Measurements from ENCODE around the gene VGLL3. TPM values are rescaled to one million over a fixed set of nuclear protein-coding genes. Genes with fewer than 3 reads are reported as not detected.

VGLL3 gene
- total RNA-seq, 1 experiment from 2014 or later = 40.0 TPM

GRCh38 chr3:86986671-86987420, 4.1 kb downstream of the VGLL3 start:
- BruUV-seq (replicated peaks) = no TSS peak
- H3K4me3 Mint-ChIP-seq (ENCODE audit: low read depth, unreplicated experiment) = peak overlapping the region; percentile 95
- no peak overlapping the region for H3K27ac Mint-ChIP-seq (ENCODE audit: unreplicated experiment)
- H3K27me3 Mint-ChIP-seq (ENCODE audit: unreplicated experiment) = no peaks in the 10 kb centered on the region
- intact Hi-C loops (cut with micrococcal nuclease; ENCODE audit: unreplicated experiment) = no loop called here
- H3K9me3 Mint-ChIP-seq (ENCODE audit: low read depth, unreplicated experiment) = no peaks in the 10 kb centered on the region
- TF ChIP-seq, protein P1, sequence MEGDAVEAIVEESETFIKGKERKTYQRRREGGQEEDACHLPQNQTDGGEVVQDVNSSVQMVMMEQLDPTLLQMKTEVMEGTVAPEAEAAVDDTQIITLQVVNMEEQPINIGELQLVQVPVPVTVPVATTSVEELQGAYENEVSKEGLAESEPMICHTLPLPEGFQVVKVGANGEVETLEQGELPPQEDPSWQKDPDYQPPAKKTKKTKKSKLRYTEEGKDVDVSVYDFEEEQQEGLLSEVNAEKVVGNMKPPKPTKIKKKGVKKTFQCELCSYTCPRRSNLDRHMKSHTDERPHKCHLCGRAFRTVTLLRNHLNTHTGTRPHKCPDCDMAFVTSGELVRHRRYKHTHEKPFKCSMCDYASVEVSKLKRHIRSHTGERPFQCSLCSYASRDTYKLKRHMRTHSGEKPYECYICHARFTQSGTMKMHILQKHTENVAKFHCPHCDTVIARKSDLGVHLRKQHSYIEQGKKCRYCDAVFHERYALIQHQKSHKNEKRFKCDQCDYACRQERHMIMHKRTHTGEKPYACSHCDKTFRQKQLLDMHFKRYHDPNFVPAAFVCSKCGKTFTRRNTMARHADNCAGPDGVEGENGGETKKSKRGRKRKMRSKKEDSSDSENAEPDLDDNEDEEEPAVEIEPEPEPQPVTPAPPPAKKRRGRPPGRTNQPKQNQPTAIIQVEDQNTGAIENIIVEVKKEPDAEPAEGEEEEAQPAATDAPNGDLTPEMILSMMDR (IDR thresholded peaks at IDR 0.05; ENCODE audit: unreplicated experiment) = no peak
- peaks cover 26% of the 10 kb centered on the region for H3K4me1 Mint-ChIP-seq (ENCODE audit: low read depth, unreplicated experiment)
- CTCF ChIA-PET = interaction anchor here (0.6 to 1.4 kb wide), 2 partner anchors 19 to 27 kb away, joined by 3 read pairs; no protein-coding TSS in a partner anchor
- H3K36me3 Mint-ChIP-seq (ENCODE audit: insufficient read depth, unreplicated experiment) = peaks cover 38% of the 10 kb centered on the region
- DNase-seq = no peak

DNA sequence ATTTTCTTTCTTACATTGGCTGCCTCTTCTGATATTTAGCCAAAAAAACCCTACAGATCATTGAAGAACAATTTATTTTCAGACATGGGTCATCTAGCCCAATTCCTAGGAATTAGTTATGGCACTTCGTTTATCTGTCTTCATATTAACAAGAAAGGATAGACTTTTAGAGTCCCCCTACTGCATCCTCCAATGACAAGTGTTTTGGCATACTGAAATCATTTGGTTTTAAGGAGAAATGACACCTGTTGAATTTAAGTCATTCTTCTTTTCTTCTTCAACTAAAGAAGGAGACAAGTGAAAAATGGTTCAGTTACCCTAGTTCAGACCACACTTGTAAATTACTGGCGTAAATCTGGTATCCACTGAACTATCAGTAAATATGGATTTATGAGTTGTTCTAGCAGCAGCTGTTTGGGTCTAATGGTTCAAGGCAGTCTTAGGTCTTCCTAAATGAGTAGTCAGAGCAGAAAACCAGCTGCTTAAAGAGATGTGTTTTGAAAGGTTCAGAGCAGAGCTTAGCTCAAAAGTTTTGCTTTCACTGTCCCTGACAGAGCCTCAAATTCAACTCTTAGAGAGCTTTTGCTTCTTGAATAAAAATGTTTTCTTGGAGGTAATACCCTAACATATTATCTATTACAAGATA, 5.6 kb downstream of the VGLL3 start:
- no TSS peak for BruUV-seq (replicated peaks)
- Mint-ChIP-seq H3K4me1 (ENCODE audit: low read depth, unreplicated experiment) (peaks cover 26% of the 10 kb centered on the region), H3K9me3 (ENCODE audit: low read depth, unreplicated experiment) (no peaks in the 10 kb centered on the region), H3K36me3 (ENCODE audit: insufficient read depth, unreplicated experiment) (peaks cover 25% of the 10 kb centered on the region), H3K27ac (ENCODE audit: unreplicated experiment) (peak overlapping the region; percentile 35), H3K27me3 (ENCODE audit: unreplicated experiment) (no peaks in the 10 kb centered on the region), H3K4me3 (ENCODE audit: low read depth, unreplicated experiment) (no peak overlapping the region)
- intact Hi-C loops (cut with micrococcal nuclease; ENCODE audit: unreplicated experiment) = no loop called here
- CTCF ChIA-PET = interaction anchor here (0.8 to 1.4 kb wide), 2 partner anchors 17 to 27 kb away, joined by 3 read pairs; no protein-coding TSS in a partner anchor
- DNase-seq = no peak
- TF ChIP-seq, protein P1 (IDR thresholded peaks at IDR 0.05; ENCODE audit: unreplicated experiment) = no peak

DNA sequence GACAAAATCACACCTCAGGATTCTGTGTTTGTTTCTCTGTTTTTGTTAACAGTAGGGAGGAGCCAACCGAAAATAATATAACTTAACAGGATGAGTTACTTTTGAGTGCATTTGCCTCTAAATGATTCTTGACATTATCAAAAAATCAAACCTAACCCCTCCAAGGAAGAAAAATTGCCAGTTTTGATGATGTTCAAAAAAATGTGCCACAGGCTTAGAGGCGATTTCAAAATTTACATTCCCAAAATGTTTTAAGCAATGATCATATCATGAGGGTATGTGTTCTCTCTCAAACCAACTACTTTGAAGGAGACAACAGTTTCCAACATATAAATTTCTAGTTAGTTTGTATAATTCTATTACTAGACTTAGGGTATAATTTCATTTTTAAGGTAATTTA, 6.7 kb downstream of the VGLL3 start:
- peaks cover 16% of the 10 kb centered on the region for H3K36me3 Mint-ChIP-seq (ENCODE audit: insufficient read depth, unreplicated experiment)
- TF ChIP-seq, protein P1 (IDR thresholded peaks at IDR 0.05; ENCODE audit: unreplicated experiment) = no peak
- BruUV-seq (replicated peaks) = no TSS peak
- DNase-seq = no peak
- H3K9me3 Mint-ChIP-seq (ENCODE audit: low read depth, unreplicated experiment) = no peaks in the 10 kb centered on the region
- intact Hi-C loops (cut with micrococcal nuclease; ENCODE audit: unreplicated experiment) = no loop called here
- no peaks in the 10 kb centered on the region for H3K27me3 Mint-ChIP-seq (ENCODE audit: unreplicated experiment)
- CTCF ChIA-PET = no interaction called here
- H3K4me3 Mint-ChIP-seq (ENCODE audit: low read depth, unreplicated experiment) = no peak overlapping the region
- H3K27ac Mint-ChIP-seq (ENCODE audit: unreplicated experiment) = no peak overlapping the region
- H3K4me1 Mint-ChIP-seq (ENCODE audit: low read depth, unreplicated experiment) = peaks cover 27% of the 10 kb centered on the region

GRCh38 chr3:86982883-86983282, 8.1 kb downstream of the VGLL3 start:
- BruUV-seq (replicated peaks) = no TSS peak
- H3K4me3 Mint-ChIP-seq (ENCODE audit: low read depth, unreplicated experiment) = no peak overlapping the region
- no peaks in the 10 kb centered on the region for H3K9me3 Mint-ChIP-seq (ENCODE audit: low read depth, unreplicated experiment)
- no peaks in the 10 kb centered on the region for H3K27me3 Mint-ChIP-seq (ENCODE audit: unreplicated experiment)
- H3K4me1 Mint-ChIP-seq (ENCODE audit: low read depth, unreplicated experiment) = peaks cover 31% of the 10 kb centered on the region
- intact Hi-C loops (cut with micrococcal nuclease; ENCODE audit: unreplicated experiment) = no loop called here
- CTCF ChIA-PET = no interaction called here
- TF ChIP-seq, protein P1 (IDR thresholded peaks at IDR 0.05; ENCODE audit: unreplicated experiment) = no peak
- no peak overlapping the region for H3K27ac Mint-ChIP-seq (ENCODE audit: unreplicated experiment)
- no peak for DNase-seq
- H3K36me3 Mint-ChIP-seq (ENCODE audit: insufficient read depth, unreplicated experiment) = peaks cover 9% of the 10 kb centered on the region

All from Calu3 (cell line).